H1 (cell line): ENCODE data around the gene SCART1. TPM values are rescaled to one million over a fixed set of nuclear protein-coding genes. Genes with fewer than 3 reads are reported as not detected.

Experiments used
- CTCF ChIA-PET: fragments of 300-600 bp; sonication (Branson Sonifier 250); formaldehyde crosslinking; loops from one replicate; lab custom pipeline; 2021; ENCODE audit not compliant: partially characterized antibody; lab: Charles Lee
- POLR2A ChIA-PET: fragments of 300-600 bp; sonication (Branson Sonifier 250); formaldehyde crosslinking; loops from one replicate; lab custom pipeline; 2021; ENCODE audit warnings: inconsistent platforms; ENCODE audit not compliant: partially characterized antibody; lab: Charles Lee
- DNase-seq, 2 experiments: peaks; one replicate each; pipeline versions ENCODE4 v3.0.0 to v3.0.0-alpha.2; 2010 to 2022; ENCODE audit warnings: low spot score in 2 of 2, low read depth in 1 of 2, mixed read lengths in 1 of 2
- FAIRE-seq: peaks from 2 replicates; lab custom pipeline; 2011; peaks lifted over from hg19 to GRCh38; lab: Jason Lieb, UNC
- H2AFZ ChIP-seq: 2 replicates; pipeline ENCODE4 v1.8.1; 2012; ENCODE audit warnings: low read length, inconsistent platforms
- H2AK5ac ChIP-seq: 2 replicates; pipeline ENCODE4 v1.6.1; 2013; ENCODE audit warnings: low read depth, low read length
- H2BK120ac ChIP-seq: replicated peaks from 2 replicates; pipeline ENCODE3; 2013; ENCODE audit warnings: low read depth, low read length, inconsistent platforms
- H2BK12ac ChIP-seq: 2 replicates; pipeline ENCODE4 v1.6.1; 2013; ENCODE audit warnings: low read depth, low read length
- H2BK15ac ChIP-seq: 2 replicates; pipeline ENCODE4 v1.6.1; 2013; ENCODE audit warnings: low read length
- H2BK20ac ChIP-seq: 2 replicates; pipeline ENCODE4 v1.6.1; 2013; ENCODE audit warnings: low read length
- H2BK5ac ChIP-seq: 2 replicates; pipeline ENCODE4 v1.6.1; 2013; ENCODE audit warnings: low read depth, low read length
- H3K14ac ChIP-seq: 2 replicates; pipeline ENCODE4 v1.6.1; 2013; ENCODE audit warnings: inconsistent platforms; ENCODE audit not compliant: insufficient read length
- H3K18ac ChIP-seq: 2 replicates; pipeline ENCODE4 v1.6.1; 2013; ENCODE audit warnings: low read length; ENCODE audit errors: extremely low read depth
- H3K23ac ChIP-seq: 2 replicates; pipeline ENCODE4 v1.6.1; 2013; ENCODE audit warnings: inconsistent platforms; ENCODE audit not compliant: insufficient read length
- H3K23me2 ChIP-seq: 2 replicates; pipeline ENCODE4 v1.6.1; 2013; ENCODE audit warnings: low read depth, low read length
- H3K27ac ChIP-seq: 2 replicates; pipeline ENCODE4 v1.6.1; 2011; ENCODE audit warnings: low read depth, low read length, inconsistent platforms
- H3K27me3 ChIP-seq, 4 experiments: replicated peaks in 1 of 4; 1 replicate in 1 of 4; 2 replicates in 3 of 4; pipeline versions ENCODE4 v1.6.1 to v1.8.1; 2011 to 2013; ENCODE audit warnings: low read length in 3 of 4, mild to moderate bottlenecking in 3 of 4, inconsistent platforms in 2 of 4, mixed read lengths in 2 of 4, moderate library complexity in 1 of 4; ENCODE audit not compliant: control insufficient read depth in 3 of 4, insufficient read depth in 3 of 4; ENCODE audit errors: extremely low read depth in 1 of 4
- H3K36me3 ChIP-seq, 4 experiments: 2 replicates each; pipeline versions ENCODE4 v1.6.1 to v1.8.1; 2011 to 2013; ENCODE audit warnings: mild to moderate bottlenecking in 4 of 4, low read length in 3 of 4, moderate library complexity in 2 of 4, control low read depth in 1 of 4, inconsistent platforms in 1 of 4; ENCODE audit not compliant: insufficient read depth in 4 of 4, control insufficient read depth in 2 of 4
- H3K4ac ChIP-seq: replicated peaks from 2 replicates; pipeline ENCODE3; 2013; ENCODE audit warnings: low read length, low read depth, mixed read lengths, inconsistent platforms; ENCODE audit not compliant: insufficient read length
- H3K4me1 ChIP-seq, 4 experiments: replicated peaks in 1 of 4; 1 replicate in 1 of 4; 2 replicates in 3 of 4; pipeline versions ENCODE4 v1.6.1 to v1.8.1; 2011 to 2013; ENCODE audit warnings: low read length in 3 of 4, inconsistent platforms in 2 of 4, mixed read lengths in 1 of 4; ENCODE audit not compliant: insufficient read depth in 4 of 4, control insufficient read depth in 3 of 4
- H3K4me2 ChIP-seq, 2 experiments: 2 replicates each; pipeline versions ENCODE4 v1.6.1 to v1.8.1; 2011 to 2013; ENCODE audit warnings: low read depth in 2 of 2, low read length in 2 of 2, control low read depth in 1 of 2, inconsistent platforms in 1 of 2, mild to moderate bottlenecking in 1 of 2; ENCODE audit not compliant: insufficient read depth in 1 of 2
- H3K4me3 ChIP-seq, 4 experiments: fragments of 200-600, 300-600 bp in 1 of 4; sonication (generic), shearing (Covaris generic), sonication (Bioruptor Twin) in 1 of 4; 2 replicates each; pipeline versions ENCODE4 v1.5.1 to v1.8.1; 2011 to 2016; ENCODE audit warnings: low read length in 4 of 4, low read depth in 3 of 4, control low read depth in 2 of 4, inconsistent platforms in 2 of 4, mild to moderate bottlenecking in 2 of 4, mixed read lengths in 1 of 4, moderate library complexity in 1 of 4; ENCODE audit not compliant: insufficient read depth in 2 of 4; ENCODE audit errors: extremely low read depth in 1 of 4
- H3K56ac ChIP-seq: replicated peaks from 2 replicates; pipeline ENCODE3; 2013; ENCODE audit warnings: low read depth, mild to moderate bottlenecking, mixed read lengths, low read length, inconsistent platforms; ENCODE audit not compliant: insufficient read length
- H3K79me1 ChIP-seq: 2 replicates; pipeline ENCODE4 v1.6.1; 2013; ENCODE audit warnings: low read depth, low read length, control low read depth
- H3K79me2 ChIP-seq, 2 experiments: 2 replicates each; pipeline versions ENCODE4 v1.6.1 to v1.8.1; 2012 to 2013; ENCODE audit warnings: low read length in 2 of 2, mild to moderate bottlenecking in 2 of 2, inconsistent platforms in 1 of 2; ENCODE audit not compliant: insufficient read depth in 2 of 2, control insufficient read depth in 1 of 2
- H3K9ac ChIP-seq, 4 experiments: replicated peaks in 1 of 4; 1 replicate in 1 of 4; 2 replicates in 3 of 4; pipeline versions ENCODE4 v1.6.1 to v1.8.1; 2011 to 2013; ENCODE audit warnings: low read depth in 3 of 4, low read length in 3 of 4, control low read depth in 2 of 4, mild to moderate bottlenecking in 2 of 4, moderate library complexity in 2 of 4, inconsistent platforms in 1 of 4; ENCODE audit errors: extremely low read depth in 1 of 4
- H3K9me3 ChIP-seq, 2 experiments: 2 replicates each; pipeline versions ENCODE4 v1.6.1 to v1.8.1; 2012 to 2013; ENCODE audit warnings: mild to moderate bottlenecking in 2 of 2, moderate library complexity in 2 of 2, control low read depth in 1 of 2, inconsistent platforms in 1 of 2, low read depth in 1 of 2, low read length in 1 of 2, mixed read lengths in 1 of 2; ENCODE audit not compliant: insufficient read depth in 2 of 2
- H4K20me1 ChIP-seq, 2 experiments: replicated peaks in 1 of 2; 2 replicates each; pipeline versions ENCODE3 to v1.8.1; 2011 to 2013; ENCODE audit warnings: inconsistent platforms in 2 of 2, low read length in 2 of 2, mild to moderate bottlenecking in 1 of 2; ENCODE audit not compliant: insufficient read depth in 2 of 2, control insufficient read depth in 1 of 2
- H4K5ac ChIP-seq: 2 replicates; pipeline ENCODE4 v1.6.1; 2013; ENCODE audit warnings: low read length, low read depth, mixed read lengths, inconsistent platforms; ENCODE audit not compliant: insufficient read length
- H4K8ac ChIP-seq: 2 replicates; pipeline ENCODE4 v1.8.0; 2013; ENCODE audit warnings: mild to moderate bottlenecking, moderate library complexity, low read length, inconsistent platforms; ENCODE audit not compliant: insufficient read depth; ENCODE audit errors: extremely low read depth
- H4K91ac ChIP-seq: replicated peaks from 2 replicates; pipeline ENCODE3; 2013; ENCODE audit warnings: low read length, mixed read lengths, inconsistent platforms; ENCODE audit not compliant: insufficient read length
- POLR2A ChIP-seq, 2 experiments: IDR thresholded peaks; 1 replicate in 1 of 2; 2 replicates in 1 of 2; pipeline ENCODE4 v1.6.1; 2011; ENCODE audit warnings: low read depth in 2 of 2, low read length in 2 of 2, mild to moderate bottlenecking in 2 of 2; ENCODE audit errors: control extremely low read depth in 1 of 2
- WGBS, 2 experiments: shearing (Covaris generic) in 1 of 2; methylation state at CpG; one replicate each; pipeline versions ENCODE4 v1.1.6 to v1.1.7; 2013 to 2015; ENCODE audit warnings: low lambda C conversion rate in 2 of 2, mixed read lengths in 2 of 2, inconsistent platforms in 1 of 2, low coverage in 1 of 2, missing lambda C conversion rate in 1 of 2; ENCODE audit not compliant: insufficient replicate concordance in 2 of 2, insufficient coverage in 1 of 2, insufficient read length in 1 of 2; ENCODE audit errors: extremely low coverage in 1 of 2, missing lambda C conversion rate in 1 of 2; 5-methylcytosine and 5-hydroxymethylcytosine counted together
- polyA plus RNA-seq, 7 experiments: library from polyadenylated mRNA; depleted of rRNA in 3 of 7; stranded (reverse) in 5 of 7; unstranded in 2 of 7; fragments of >200 nt in 5 of 7; fragments of 200-250 nt in 2 of 7; gene quantifications; 1 replicate in 5 of 7; 2 replicates in 1 of 7; 4 replicates in 1 of 7; pipeline versions ENCODE4 v1.2.1 to v1.2.3, GENCODE V29; 2011 to 2013; ENCODE audit warnings: missing spikeins in 2 of 7, mixed read lengths in 2 of 7
- total RNA-seq: library from RNA; stranded (reverse); fragmentation: NEBNext Ultra II Directional; extraction: Animal tissue kit (Norgen Biotek cat#: 25700); gene quantifications from 2 replicates; pipeline ENCODE4 v1.2.1, GENCODE V29; 2021

Gene SCART1
- total and polyA plus RNA-seq, 2 of the 8 experiments (the other 6 are each of a cell fraction or from before 2014, with no cell fraction given) = 0.14 to 0.19 TPM

DNA sequence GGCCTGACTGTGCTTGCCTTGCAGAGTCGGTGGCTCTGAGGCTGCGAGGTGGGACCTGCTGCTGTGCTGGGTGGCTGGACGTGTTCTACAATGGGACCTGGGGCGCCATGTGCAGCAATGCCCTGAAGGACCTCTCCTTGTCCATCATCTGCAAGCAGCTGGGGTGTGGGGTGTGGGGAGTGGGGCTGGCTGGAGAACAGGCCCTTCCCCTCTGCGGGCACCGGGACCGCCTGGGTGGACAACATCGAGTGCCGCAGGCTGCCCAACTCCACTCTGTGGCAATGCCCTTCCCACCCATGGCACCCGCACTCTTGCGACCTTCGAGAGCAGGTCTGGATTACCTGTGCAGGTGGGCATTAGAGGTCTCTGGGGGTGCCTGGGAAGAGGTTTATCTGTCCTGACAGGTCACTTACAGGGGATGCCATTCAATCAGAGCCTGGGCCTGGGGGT lies 10.9 kb downstream of the SCART1 start:
- no peak overlapping the region for H2BK12ac ChIP-seq

More for the DNA sequence above, 10.9 kb downstream of the SCART1 start:
- Histone ChIP-seq H3K4ac (no peak overlapping the region), H3K23ac (no peak overlapping the region), H2BK15ac (no peak overlapping the region), H3K4me3 (no peak overlapping the region), H4K5ac (no peak overlapping the region), H3K14ac (no peak overlapping the region), H2BK120ac (no peak overlapping the region), H3K79me2 (no peaks in the 10 kb centered on the region), H4K20me1 (no peaks in the 10 kb centered on the region), H2AK5ac (no peak overlapping the region), H3K79me1 (no peaks in the 10 kb centered on the region), H2AFZ (no peak overlapping the region), H2BK5ac (no peak overlapping the region), H3K9me3 (peaks cover 62 to 75% of the 10 kb centered on the region in 2 experiments), H3K18ac (no peak overlapping the region), H3K4me2 (no peak overlapping the region), H3K36me3 (no peaks in the 10 kb centered on the region), H2BK20ac (no peak overlapping the region), H3K27ac (no peak overlapping the region), H3K27me3 (no peaks in the 10 kb centered on the region), H4K91ac (no peak overlapping the region), H4K8ac (no peak overlapping the region), H3K9ac (no peak overlapping the region), H3K4me1 (no peaks in the 10 kb centered on the region), H3K56ac (no peak overlapping the region), H3K23me2 (no peaks in the 10 kb centered on the region)
- ChIA-PET CTCF (interaction anchor here (1.7 kb wide), 1 partner anchor 135 kb away, joined by 4 read pairs; no protein-coding TSS in a partner anchor), POLR2A (no interaction called here)
- no peak for TF ChIP-seq POLR2A (IDR thresholded peaks at IDR 0.05; ENCODE audit: control extremely low read depth in 1 of 2, low read depth in 2 of 2, low read length in 2 of 2)
- WGBS, 2 experiments = 74% methylated on average over 9 of the region's 12 CpGs; no CpG with 5 or more reads in 1 of the 2 experiments
- FAIRE-seq (no peak), DNase-seq (no peak)
